DMS114 treated with DMSO at 0.1 percent for 48 hours (cell line): ENCODE results near the gene SLC36A2.

Experiments
- DNase-seq: peaks from one replicate; lab custom pipeline; 2025; ENCODE audit not compliant: unreplicated experiment; lab: John Stamatoyannopoulos, UW

The SLC36A2 gene

GRCh38 chr5:151284392-151284967 lies 62.9 kb downstream of the SLC36A2 start:
- no peak for DNase-seq

GRCh38 chr5:151283120-151283825 lies 64.1 kb downstream of the SLC36A2 start:
- no peak for DNase-seq

DNA sequence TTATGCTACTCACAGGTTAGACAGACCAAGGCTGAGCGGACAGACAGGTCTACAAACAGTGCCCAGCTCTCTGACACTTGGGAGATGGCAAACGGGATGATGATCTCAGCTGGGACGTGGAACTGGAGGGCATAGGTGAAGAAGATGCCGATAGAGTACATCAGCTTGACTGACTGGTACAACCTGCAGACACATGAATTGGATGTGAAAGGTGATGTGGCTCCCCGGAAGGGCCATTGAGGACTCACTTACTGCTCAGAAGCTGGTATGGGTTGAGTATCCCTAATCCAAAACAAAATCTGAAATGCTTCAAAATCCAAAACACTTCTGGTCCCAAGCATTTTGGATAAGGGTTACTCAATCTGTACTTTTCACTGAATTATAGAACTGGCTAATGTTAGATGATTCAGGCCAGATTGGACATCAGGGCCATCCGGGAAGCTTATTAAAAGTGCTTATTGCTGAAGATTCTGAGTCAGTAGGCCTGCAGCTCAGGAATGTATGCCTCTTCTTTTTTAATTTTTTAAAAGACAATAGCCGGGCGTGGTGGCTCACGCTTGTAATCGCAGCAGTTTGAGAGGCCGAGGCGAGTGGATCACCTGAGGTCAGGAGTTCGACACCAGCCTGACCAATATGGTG lies 66.2 kb downstream of the SLC36A2 start:
- no peak for DNase-seq

- no peak for DNase-seq
Measured at GRCh38 chr5:151280443-151280842, 66.9 kb downstream of the SLC36A2 start.

DNA sequence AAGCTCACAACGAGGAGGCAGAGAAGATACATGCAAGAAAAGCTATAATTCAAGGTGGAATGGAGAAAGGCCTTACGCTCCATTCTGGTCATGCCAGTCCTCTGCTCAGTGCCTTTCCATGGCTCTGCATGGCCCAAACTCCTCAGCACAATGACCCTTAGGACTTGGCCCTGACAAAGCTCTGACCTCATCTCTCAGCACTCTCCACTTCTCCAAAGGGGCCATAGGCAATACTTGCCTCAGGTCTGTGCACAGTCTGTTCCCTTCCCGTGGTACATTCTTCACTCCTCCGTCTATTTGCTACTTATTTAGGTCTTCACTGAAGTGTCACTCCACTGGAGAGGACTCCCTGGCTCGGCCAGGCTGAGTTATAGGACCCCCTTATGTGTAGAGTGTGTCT lies 68.5 kb downstream of the SLC36A2 start:
- DNase-seq: no peak

GRCh38 chr5:151275803-151276202 lies 71.6 kb downstream of the SLC36A2 start:
- DNase-seq: no peak

GRCh38 chr5:151274666-151275065 lies 72.7 kb downstream of the SLC36A2 start:
- DNase-seq: no peak

DNA sequence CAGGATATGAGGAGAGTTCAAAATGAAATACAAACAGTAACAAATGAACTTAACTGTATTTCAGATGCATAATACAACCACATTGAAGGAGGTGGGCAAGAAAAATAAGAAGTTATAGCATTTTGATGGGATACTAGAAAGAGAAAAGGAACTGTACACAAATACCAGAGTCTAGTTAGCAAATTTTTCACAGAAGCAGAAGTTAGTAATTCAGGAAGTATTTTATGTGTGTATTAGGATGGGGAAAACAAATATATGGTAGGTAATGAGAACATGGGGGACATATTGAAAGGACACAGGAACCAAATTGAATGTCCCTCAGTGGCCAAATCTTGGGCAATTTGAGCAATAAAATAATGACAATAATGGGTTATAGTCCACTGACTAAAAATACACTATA lies 76.0 kb downstream of the SLC36A2 start:
- DNase-seq: no peak

DNA sequence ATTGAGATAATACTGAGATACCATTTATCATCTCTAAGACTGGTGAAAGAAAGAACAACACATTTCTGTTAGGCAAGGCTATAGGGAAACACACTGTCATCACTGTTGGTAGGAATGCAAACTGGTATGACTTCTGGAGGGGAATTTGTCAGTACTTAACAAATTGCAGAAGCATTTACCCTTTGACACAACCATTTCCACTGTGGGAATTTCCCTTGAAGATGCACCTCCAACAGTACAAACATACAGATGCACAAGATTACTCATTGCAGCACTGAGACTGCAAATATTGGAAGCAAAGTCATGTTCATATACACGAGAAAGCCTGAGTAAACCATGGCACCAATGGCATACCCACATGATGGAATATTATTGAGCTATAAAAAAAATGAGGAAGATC lies 76.8 kb downstream of the SLC36A2 start:
- DNase-seq: no peak

DNA sequence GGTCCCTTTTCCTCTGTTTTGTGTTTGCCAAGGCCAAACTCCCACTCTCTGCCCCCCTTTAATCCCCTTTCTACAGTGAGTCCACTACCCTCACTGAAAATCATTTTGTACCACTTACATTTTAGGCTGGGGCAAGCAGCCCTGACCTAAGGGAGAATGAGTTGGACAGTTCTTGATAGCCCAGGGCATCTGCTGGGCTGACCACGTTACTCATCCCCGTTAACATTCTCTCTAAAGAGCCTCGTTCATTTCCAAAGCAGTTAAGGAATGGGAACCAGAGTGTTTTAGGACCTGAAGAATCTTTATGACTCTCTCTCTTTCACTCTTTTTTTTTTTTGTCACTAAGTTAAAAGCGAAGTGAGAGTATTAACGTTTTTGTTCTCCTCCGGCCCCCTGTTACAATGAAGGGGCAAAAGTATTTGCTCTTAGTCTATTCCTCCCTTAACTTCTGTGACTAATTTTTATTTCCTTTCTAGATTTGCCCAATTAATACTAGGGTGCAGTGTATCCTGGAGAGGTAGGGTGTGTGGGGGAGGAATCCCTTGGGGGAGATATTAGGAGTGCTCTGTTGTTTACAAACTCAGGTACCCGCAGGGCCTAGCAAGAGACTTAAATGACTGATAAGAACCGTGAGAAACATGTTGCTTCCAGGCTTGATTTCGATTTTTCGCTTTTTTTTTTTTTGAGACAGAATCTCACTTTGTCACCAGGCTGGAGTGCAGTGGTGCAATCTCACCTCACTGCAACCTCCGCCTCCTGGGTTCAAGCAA lies 79.7 kb downstream of the SLC36A2 start:
- no peak for DNase-seq
